SK-N-SH (cell line): ENCODE measurements around the gene ERVW-1. TPM values are rescaled to one million over a fixed set of nuclear protein-coding genes. Genes with fewer than 3 reads are reported as not detected.
A peak's percentile ranks its signal among the peaks of the same experiment; 100 is the strongest.

Experiments
- CTCF ChIA-PET: fragments of 300-600, 350-600 bp; formaldehyde crosslinking; extraction: SDS; loops from one replicate; lab custom pipeline; 2021; lab: Yijun Ruan, JAX
- POLR2A ChIA-PET: fragments of 350-600 bp; sonication (Branson Sonifier 250); formaldehyde crosslinking; extraction: SDS; loops from one replicate; lab custom pipeline; 2020; ENCODE audit warnings: antibody characterized with exemption, inconsistent platforms; lab: Yijun Ruan, JAX
- DNase-seq: peaks from one replicate; pipeline ENCODE4 v3.0.0; 2012
- H2AFZ ChIP-seq: fragments of 200-600 bp; sonication (generic); 2 replicates; pipeline ENCODE4 v1.8.1; 2016; ENCODE audit warnings: antibody characterized with exemption, mild to moderate bottlenecking, low read depth
- H3F3A ChIP-seq: fragments of 200-600 bp; sonication (generic); replicated peaks from 2 replicates; pipeline ENCODE3; 2016; ENCODE audit warnings: antibody characterized with exemption, mild to moderate bottlenecking; ENCODE audit not compliant: insufficient read depth
- H3K27ac ChIP-seq, 2 experiments: fragments of 200-500 bp in 1 of 2; fragments of 200-600 bp in 1 of 2; sonication (Bioruptor generic) in 1 of 2; sonication (generic), shearing (Covaris generic) in 1 of 2; 2 replicates each; pipeline versions ENCODE4 v1.5.1 to v1.6.1; 2014 to 2016; ENCODE audit warnings: low read depth in 2 of 2, inconsistent platforms in 1 of 2, low read length in 1 of 2, mild to moderate bottlenecking in 1 of 2, mixed read lengths in 1 of 2
- H3K27me3 ChIP-seq: fragments of 200-600 bp; sonication (generic), shearing (Covaris generic); 2 replicates; pipeline ENCODE4 v1.6.1; 2016; ENCODE audit warnings: mixed run types; ENCODE audit not compliant: insufficient read depth
- H3K36me3 ChIP-seq, 2 experiments: fragments of 200-500 bp in 1 of 2; fragments of 200-600 bp in 1 of 2; sonication (Bioruptor generic) in 1 of 2; sonication (generic) in 1 of 2; replicated peaks in 1 of 2; 2 replicates each; pipeline versions ENCODE3 to v1.5.1; 2014 to 2016; ENCODE audit warnings: low read length in 1 of 2, mild to moderate bottlenecking in 1 of 2; ENCODE audit not compliant: insufficient read depth in 2 of 2, control insufficient read depth in 1 of 2
- H3K4me1 ChIP-seq, 2 experiments: fragments of 200-500 bp in 1 of 2; fragments of 200-600 bp in 1 of 2; sonication (Bioruptor generic) in 1 of 2; sonication (generic), shearing (Covaris generic) in 1 of 2; 2 replicates each; pipeline versions ENCODE4 v1.5.1 to v1.6.1; 2014 to 2016; ENCODE audit warnings: low read depth in 1 of 2, low read length in 1 of 2, mixed run types in 1 of 2; ENCODE audit not compliant: insufficient read depth in 2 of 2, control insufficient read depth in 1 of 2
- H3K4me2 ChIP-seq: fragments of 200-600 bp; sonication (generic), shearing (Covaris generic); 2 replicates; pipeline ENCODE4 v1.6.1; 2017; ENCODE audit warnings: mixed run types
- H3K4me3 ChIP-seq, 2 experiments: fragments of 200-500 bp in 1 of 2; fragments of 200-600 bp in 1 of 2; sonication (Bioruptor generic) in 1 of 2; sonication (generic), shearing (Covaris generic) in 1 of 2; 2 replicates each; pipeline versions ENCODE4 v1.5.1 to v1.8.1; 2014 to 2016; ENCODE audit warnings: low read depth in 2 of 2, inconsistent platforms in 1 of 2, low read length in 1 of 2, mild to moderate bottlenecking in 1 of 2, mixed read lengths in 1 of 2, moderate library complexity in 1 of 2
- H3K79me2 ChIP-seq: fragments of 200-600 bp; sonication (generic); 2 replicates; pipeline ENCODE4 v1.8.1; 2017; ENCODE audit warnings: mild to moderate bottlenecking; ENCODE audit not compliant: insufficient read depth
- H3K9ac ChIP-seq: fragments of 200-600 bp; sonication (generic); 2 replicates; pipeline ENCODE4 v1.6.1; 2017; ENCODE audit warnings: mixed run types
- H3K9me2 ChIP-seq: fragments of 200-600 bp; sonication (generic); 2 replicates; pipeline ENCODE4 v1.6.1; 2017; ENCODE audit warnings: mixed run types
- H3K9me3 ChIP-seq: fragments of 200-600 bp; sonication (generic); 2 replicates; pipeline ENCODE4 v1.6.1; 2017; ENCODE audit warnings: mixed run types, mild to moderate bottlenecking, moderate library complexity
- H4K20me1 ChIP-seq: fragments of 200-600 bp; sonication (generic); 2 replicates; pipeline ENCODE4 v1.6.1; 2017; ENCODE audit warnings: mild to moderate bottlenecking, mixed run types; ENCODE audit not compliant: insufficient read depth
- CHD2 ChIP-seq: fragments of 150-350 bp; IDR thresholded peaks from 2 replicates; pipeline ENCODE4 v1.6.1; 2018; ENCODE audit warnings: low read length; ENCODE audit not compliant: partially characterized antibody
- EP300 ChIP-seq, 2 experiments: IDR thresholded peaks; 2 replicates each; pipeline versions ENCODE4 v1.4.0 to v1.6.1; 2012; ENCODE audit warnings: borderline replicate concordance in 1 of 2, low read depth in 1 of 2, low read length in 1 of 2
- FOSL2 ChIP-seq: IDR thresholded peaks from 2 replicates; pipeline ENCODE4 v1.4.0; 2012; ENCODE audit warnings: low read depth, mild to moderate bottlenecking, moderate library complexity, borderline replicate concordance
- FOXJ3 ChIP-seq: sonication (generic); formaldehyde crosslinking; IDR thresholded peaks from 2 replicates; pipeline ENCODE4 v1.5.1; 2020; ENCODE audit warnings: mild to moderate bottlenecking, missing genetic modification reagents
- FOXM1 ChIP-seq: IDR thresholded peaks from 2 replicates; pipeline ENCODE4 v1.4.0; 2012; ENCODE audit warnings: low read depth, mild to moderate bottlenecking
- GABPA ChIP-seq: IDR thresholded peaks from 2 replicates; pipeline ENCODE4 v1.4.0; 2012; ENCODE audit warnings: low read depth, mild to moderate bottlenecking
- MEF2A ChIP-seq: IDR thresholded peaks from 2 replicates; pipeline ENCODE4 v1.4.0; 2012; ENCODE audit warnings: low read depth, borderline replicate concordance
- MXI1 ChIP-seq: IDR thresholded peaks from 2 replicates; pipeline ENCODE4 v1.6.1; 2012; ENCODE audit warnings: mild to moderate bottlenecking, low read depth, low read length, improper control_type of control experiment
- NFIC ChIP-seq: IDR thresholded peaks from 2 replicates; pipeline ENCODE4 v1.4.0; 2012; ENCODE audit warnings: borderline replicate concordance
- NRF1 ChIP-seq: IDR thresholded peaks from 2 replicates; pipeline ENCODE4 v1.6.1; 2012; ENCODE audit warnings: low read depth, mild to moderate bottlenecking, low read length
- PBX3 ChIP-seq: IDR thresholded peaks from 2 replicates; pipeline ENCODE4; 2012
- RAD21 ChIP-seq: IDR thresholded peaks from 2 replicates; pipeline ENCODE4 v1.6.1; 2012; ENCODE audit warnings: mild to moderate bottlenecking, low read length
- RCOR1 ChIP-seq: fragments of 150-350 bp; IDR thresholded peaks from 2 replicates; pipeline ENCODE4 v1.6.1; 2017; ENCODE audit warnings: antibody characterized with exemption, low read length
- REST ChIP-seq: IDR thresholded peaks from 2 replicates; pipeline ENCODE4 v1.6.1; 2012; ENCODE audit warnings: mild to moderate bottlenecking, low read depth, low read length, moderate library complexity
- RFX5 ChIP-seq: IDR thresholded peaks from 2 replicates; pipeline ENCODE4 v1.6.1; 2012; ENCODE audit warnings: mild to moderate bottlenecking, improper control_type of control experiment, low read length
- SIN3A ChIP-seq: IDR thresholded peaks from 2 replicates; pipeline ENCODE4 v1.6.1; 2012; ENCODE audit warnings: low read depth, mild to moderate bottlenecking, low read length, moderate library complexity, borderline replicate concordance
- TCF12 ChIP-seq: IDR thresholded peaks from 2 replicates; pipeline ENCODE4 v1.4.0; 2012
- USF2 ChIP-seq: fragments of 150-350 bp; IDR thresholded peaks from 2 replicates; pipeline ENCODE4 v1.6.1; 2017; ENCODE audit warnings: antibody characterized with exemption, low read length, low read depth, borderline replicate concordance
- whole genome bisulfite sequencing: methylation state at CpG from one replicate; pipeline ENCODE4 v1.1.6; 2017; ENCODE audit warnings: low lambda C conversion rate; 5-methylcytosine and 5-hydroxymethylcytosine counted together
- polyA plus RNA-seq, 3 experiments: library from polyadenylated mRNA; depleted of rRNA; stranded (reverse); fragments of >200 nt; gene quantifications; 2 replicates each; pipeline ENCODE4 v1.2.3, GENCODE V29; 2012
- TF ChIP-seq, protein P1 (sequence below): fragments of 150-350 bp; IDR thresholded peaks from 2 replicates; pipeline ENCODE4 v1.6.1; 2016; ENCODE audit warnings: mild to moderate bottlenecking, low read depth, low read length
- TF ChIP-seq, protein P2 (sequence below): IDR thresholded peaks from 2 replicates; pipeline ENCODE4 v1.4.0; 2012; ENCODE audit warnings: low read depth, borderline replicate concordance

The ERVW-1 gene
- polyA plus RNA-seq, 1 of the 3 experiments (the other 2 are of a cell fraction): not detected

DNA sequence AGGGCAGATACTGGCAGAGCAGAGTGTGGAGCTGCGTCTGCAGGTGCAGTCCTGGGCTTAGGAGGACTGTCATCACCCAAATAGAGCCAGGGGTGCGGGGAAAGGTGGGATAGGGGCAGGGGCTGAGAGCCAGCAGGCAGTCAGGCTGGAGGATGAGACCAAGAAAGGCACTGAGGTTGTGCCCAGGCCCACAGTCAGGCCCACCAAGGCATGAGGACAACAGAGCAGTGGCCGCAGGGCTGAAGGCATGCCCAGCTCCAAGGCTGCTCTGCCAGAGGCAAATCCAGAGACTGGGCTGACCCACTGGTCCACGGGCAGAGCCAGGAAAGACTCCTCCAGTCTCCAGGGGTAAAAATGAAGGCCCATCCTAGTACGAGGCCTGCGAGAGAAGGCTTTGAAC, 54.8 kb downstream of the ERVW-1 start (continued):
- no peak for TF ChIP-seq GABPA
- no peak for TF ChIP-seq RAD21
- TF ChIP-seq RFX5: no peak
- TF ChIP-seq FOXJ3 (CRISPR knock-in tag): no peak
- TF ChIP-seq NRF1: no peak
- TF ChIP-seq FOSL2: no peak
- TF ChIP-seq PBX3: no peak

GRCh38 chr7:92421676-92422435, 55.9 kb downstream of the ERVW-1 start:
- peaks cover 0 to 3% of the 10 kb centered on the region in 2 experiments; a peak in 1 of 4 replicates for H3K4me1 ChIP-seq
- H2AFZ ChIP-seq: no peak overlapping the region
- H3K79me2 ChIP-seq: no peaks in the 10 kb centered on the region
- no peaks in the 10 kb centered on the region for H3K9me2 ChIP-seq
- H3K27me3 ChIP-seq: no peaks in the 10 kb centered on the region
- no peak overlapping the region for H3K9ac ChIP-seq
- POLR2A ChIA-PET: interaction anchor here (1.2 kb wide), 1 partner anchor 25 kb away, joined by 3 read pairs; the partner anchor contains the start of gene GATAD1
- H3K27ac ChIP-seq: no peak overlapping the region
- H3K4me2 ChIP-seq: no peak overlapping the region
- H4K20me1 ChIP-seq: no peaks in the 10 kb centered on the region
- WGBS: 54% methylated on average over 5 of the region's 5 CpGs
- CTCF ChIA-PET: interaction anchor here (1.2 to 6.7 kb wide), 3 partner anchors 25 to 242 kb away, joined by 3 to 108 read pairs (median 5); partner anchors contain the start of genes GATAD1 and LRRD1
- TF ChIP-seq SIN3A (no peak), REST (no peak), USF2 (no peak), EP300 (IDR thresholded peaks at IDR 0.05; ENCODE audit: borderline replicate concordance in 1 of 2, low read depth in 1 of 2, low read length in 1 of 2) (no peak), CHD2 (no peak), RCOR1 (no peak), NFIC (no peak), TCF12 (no peak), FOXM1 (no peak), GABPA (no peak), RAD21 (no peak), RFX5 (no peak), MEF2A (no peak), MXI1 (no peak)
- TF ChIP-seq, protein P1, sequence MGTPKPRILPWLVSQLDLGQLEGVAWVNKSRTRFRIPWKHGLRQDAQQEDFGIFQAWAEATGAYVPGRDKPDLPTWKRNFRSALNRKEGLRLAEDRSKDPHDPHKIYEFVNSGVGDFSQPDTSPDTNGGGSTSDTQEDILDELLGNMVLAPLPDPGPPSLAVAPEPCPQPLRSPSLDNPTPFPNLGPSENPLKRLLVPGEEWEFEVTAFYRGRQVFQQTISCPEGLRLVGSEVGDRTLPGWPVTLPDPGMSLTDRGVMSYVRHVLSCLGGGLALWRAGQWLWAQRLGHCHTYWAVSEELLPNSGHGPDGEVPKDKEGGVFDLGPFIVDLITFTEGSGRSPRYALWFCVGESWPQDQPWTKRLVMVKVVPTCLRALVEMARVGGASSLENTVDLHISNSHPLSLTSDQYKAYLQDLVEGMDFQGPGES: no peak
- TF ChIP-seq, protein P2, sequence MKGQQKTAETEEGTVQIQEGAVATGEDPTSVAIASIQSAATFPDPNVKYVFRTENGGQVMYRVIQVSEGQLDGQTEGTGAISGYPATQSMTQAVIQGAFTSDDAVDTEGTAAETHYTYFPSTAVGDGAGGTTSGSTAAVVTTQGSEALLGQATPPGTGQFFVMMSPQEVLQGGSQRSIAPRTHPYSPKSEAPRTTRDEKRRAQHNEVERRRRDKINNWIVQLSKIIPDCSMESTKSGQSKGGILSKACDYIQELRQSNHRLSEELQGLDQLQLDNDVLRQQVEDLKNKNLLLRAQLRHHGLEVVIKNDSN: no peak
- TF ChIP-seq, all 33 proteins: peak for 0
- no peaks in the 10 kb centered on the region for H3K36me3 ChIP-seq
- H3K4me3 ChIP-seq: no peak overlapping the region
- DNase-seq: peak; percentile 40
- no peaks in the 10 kb centered on the region for H3F3A ChIP-seq
- no peaks in the 10 kb centered on the region for H3K9me3 ChIP-seq
